GM10266 (cell line): ENCODE results near the gene SYNDIG1.

Source experiments
- DNase-seq: peaks from one replicate; pipeline ENCODE4 v3.0.0; 2012; ENCODE audit errors: extremely low spot score
- TF ChIP-seq, protein P1 (sequence below): IDR thresholded peaks from 2 replicates; pipeline ENCODE4 v1.5.1; 2012; ENCODE audit warnings: mild to moderate bottlenecking, low read depth; ENCODE audit not compliant: control insufficient read depth, insufficient read depth; ENCODE audit errors: missing control alignments

SYNDIG1 gene

DNA sequence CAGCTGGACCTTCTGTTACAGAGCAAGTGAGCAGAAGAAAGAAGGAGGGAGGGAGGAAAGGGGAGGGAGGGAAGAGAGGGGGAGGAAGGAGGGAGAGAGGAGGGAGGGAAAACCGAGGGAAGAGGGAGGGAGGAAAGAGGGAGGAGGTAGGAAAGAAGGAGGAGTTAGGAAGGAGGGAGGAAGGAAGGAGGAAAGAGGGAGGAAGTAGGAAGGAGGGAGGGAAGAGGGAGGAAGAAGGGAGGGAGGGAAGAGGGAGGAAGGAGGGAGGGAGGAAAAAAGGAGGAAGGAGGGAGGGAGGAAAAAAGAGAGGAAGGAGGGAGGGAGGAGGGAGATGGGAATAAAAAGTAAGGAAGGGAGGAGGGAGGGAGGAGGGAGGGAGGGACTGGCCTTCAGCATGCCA lies 191.8 kb downstream of the SYNDIG1 start:
- TF ChIP-seq, protein P1, sequence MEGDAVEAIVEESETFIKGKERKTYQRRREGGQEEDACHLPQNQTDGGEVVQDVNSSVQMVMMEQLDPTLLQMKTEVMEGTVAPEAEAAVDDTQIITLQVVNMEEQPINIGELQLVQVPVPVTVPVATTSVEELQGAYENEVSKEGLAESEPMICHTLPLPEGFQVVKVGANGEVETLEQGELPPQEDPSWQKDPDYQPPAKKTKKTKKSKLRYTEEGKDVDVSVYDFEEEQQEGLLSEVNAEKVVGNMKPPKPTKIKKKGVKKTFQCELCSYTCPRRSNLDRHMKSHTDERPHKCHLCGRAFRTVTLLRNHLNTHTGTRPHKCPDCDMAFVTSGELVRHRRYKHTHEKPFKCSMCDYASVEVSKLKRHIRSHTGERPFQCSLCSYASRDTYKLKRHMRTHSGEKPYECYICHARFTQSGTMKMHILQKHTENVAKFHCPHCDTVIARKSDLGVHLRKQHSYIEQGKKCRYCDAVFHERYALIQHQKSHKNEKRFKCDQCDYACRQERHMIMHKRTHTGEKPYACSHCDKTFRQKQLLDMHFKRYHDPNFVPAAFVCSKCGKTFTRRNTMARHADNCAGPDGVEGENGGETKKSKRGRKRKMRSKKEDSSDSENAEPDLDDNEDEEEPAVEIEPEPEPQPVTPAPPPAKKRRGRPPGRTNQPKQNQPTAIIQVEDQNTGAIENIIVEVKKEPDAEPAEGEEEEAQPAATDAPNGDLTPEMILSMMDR: no peak
- no peak for DNase-seq

DNA sequence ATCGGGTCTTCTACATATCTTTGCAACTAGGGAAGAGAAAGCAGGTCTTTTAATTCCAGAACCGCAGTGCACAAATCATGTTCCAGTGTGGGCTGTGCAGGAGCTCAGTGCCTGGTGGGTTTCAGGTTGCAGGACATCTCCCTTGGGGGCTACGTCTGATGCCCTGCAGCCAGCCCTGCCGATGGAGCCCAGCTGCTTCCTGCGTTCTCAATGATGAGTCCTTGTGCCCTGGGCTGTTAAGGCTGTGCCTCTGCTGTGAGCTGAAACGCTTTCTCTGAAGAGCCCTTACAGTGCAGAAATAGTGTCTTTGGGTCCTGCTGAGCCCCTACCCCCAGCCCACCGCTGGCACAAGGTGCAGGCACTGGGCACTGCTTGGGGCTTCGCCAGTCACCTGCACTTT lies 192.9 kb downstream of the SYNDIG1 start:
- TF ChIP-seq, protein P1: no peak
- no peak for DNase-seq

DNA sequence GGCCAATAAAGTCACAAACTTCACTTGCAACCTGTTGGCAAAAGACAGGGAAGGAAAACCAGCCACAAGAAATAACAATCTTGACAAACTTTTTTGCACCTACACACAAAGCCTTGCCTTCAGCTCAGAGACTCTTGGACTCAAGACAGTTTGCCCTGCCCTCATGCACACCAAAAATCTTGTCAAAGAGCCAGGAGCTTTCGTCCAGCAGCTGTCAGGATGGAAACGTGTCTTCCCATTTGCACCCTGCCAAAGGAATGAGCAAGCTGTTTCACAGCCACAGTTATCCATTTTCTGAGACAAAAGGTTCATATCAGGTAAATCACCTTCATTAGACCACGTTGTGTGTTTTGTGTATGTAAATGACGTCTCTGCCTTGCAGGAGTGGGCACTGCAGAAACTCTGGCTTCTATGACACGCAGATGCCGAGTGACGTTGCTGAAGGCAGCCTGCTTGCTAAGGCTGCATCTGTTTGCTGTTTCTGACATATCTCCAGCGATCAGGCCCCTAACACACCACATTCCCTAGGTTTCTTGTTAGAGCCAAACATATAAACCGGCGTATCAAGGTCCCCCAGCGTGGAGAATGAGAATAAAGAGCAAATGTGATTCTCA lies 193.4 kb downstream of the SYNDIG1 start:
- no peak for DNase-seq
- TF ChIP-seq, protein P1: no peak

DNA sequence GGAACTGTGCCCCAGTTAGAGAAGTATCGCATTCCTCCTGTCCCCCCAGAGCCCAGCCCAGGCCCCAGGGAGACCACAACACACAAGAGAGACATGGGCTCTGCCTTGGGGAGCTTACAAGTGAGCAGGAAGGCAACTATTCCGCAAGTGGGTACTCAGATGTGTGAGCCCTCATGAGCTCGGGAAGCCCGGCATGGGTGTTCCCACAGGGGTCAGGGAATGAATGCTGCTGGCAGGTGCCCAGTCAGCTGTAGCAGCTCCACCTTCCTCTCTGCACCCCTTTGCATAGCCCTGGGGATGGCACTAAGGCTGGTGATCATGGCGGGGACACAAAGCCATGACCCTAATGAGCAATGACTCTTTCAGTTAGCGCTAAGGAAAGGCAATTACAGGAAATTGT lies 194.1 kb downstream of the SYNDIG1 start:
- no peak for DNase-seq
- TF ChIP-seq, protein P1: no peak

DNA sequence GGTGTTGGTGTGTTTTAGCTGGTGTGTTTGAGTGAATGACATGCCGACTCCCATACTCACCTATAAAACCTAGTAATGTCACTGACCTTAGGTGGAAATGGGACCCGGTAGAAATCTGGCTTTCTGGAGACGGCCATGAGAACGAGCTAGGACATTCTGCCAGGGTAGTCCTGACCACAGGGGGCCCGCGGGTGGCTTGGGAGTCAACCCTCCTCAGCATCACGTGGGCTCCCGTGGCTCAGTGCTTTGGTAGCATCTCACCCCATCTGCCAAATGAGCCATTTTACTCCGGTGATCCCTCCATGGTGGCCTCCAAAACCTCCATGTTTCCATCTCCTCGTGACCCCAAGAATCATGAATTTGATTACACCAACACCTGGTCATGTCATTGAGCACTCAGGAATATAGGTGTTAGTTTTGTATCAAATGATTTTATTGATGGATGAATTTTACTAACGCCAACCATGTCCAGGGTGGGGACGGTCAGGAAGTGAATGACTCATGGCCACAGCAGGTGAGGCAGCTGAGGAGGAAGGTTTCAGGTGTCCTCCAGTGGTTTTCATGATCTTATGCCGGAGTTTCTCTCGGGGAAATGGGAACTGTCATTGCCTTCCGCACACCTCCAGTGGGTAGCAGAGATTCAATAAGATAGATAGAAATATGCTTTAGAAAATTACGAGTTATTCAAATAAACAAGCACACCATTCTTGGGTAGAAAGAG lies 195.0 kb downstream of the SYNDIG1 start:
- no peak for DNase-seq
- TF ChIP-seq, protein P1: no peak

DNA sequence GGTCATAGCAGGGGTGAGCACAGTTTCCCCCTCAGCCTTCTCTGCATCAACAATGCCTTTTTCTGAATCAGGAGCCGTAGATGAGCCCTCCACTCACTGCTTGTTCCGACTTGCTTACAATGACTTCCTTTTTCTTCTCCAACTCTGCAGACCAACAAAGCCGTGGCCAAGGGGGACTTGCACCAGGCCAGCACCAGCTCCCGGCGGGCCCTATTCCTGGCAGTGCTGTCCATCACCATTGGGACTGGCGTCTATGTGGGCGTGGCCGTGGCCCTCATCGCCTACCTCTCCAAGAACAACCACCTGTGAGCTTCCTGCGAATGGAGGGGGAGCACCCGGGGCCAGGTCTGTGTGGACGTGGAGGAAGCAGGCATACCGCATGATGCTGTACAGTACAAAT lies 195.8 kb downstream of the SYNDIG1 start:
- TF ChIP-seq, protein P1: no peak
- no peak for DNase-seq

DNA sequence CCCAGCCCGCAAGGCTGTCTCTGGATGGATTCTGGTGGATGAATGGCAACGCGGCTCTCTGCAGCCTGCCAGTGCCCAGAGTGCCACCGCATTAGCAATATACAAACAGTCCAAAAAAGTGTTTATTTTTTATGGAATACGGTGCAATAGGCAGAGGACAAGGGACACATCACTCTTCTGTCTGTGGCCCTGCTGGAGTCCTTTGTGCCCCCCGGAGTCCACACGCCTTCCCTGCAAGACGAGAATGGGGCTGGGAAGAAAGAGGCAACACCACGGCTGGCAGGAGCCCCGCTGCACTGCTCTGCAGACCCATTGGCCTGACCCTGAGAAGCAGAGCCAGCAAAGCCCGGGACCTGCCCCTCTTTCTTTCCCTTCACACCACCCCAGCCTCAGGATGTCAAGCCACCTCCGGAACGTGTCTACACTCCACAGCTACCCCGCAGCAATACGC lies 196.3 kb downstream of the SYNDIG1 start:
- TF ChIP-seq, protein P1: no peak
- no peak for DNase-seq
